Right lobe of liver (tissue), 4 donors: ENCODE results near the gene TOB1.

Source experiments
- CTCF ChIP-seq, 4 donors: fragments of 200-600 bp in 3 of 4; fragments of 450-650 bp in 1 of 4; IDR thresholded peaks; one replicate each; pipeline versions ENCODE4 v1.5.1 to v1.8.0; 2016 to 2022; ENCODE audit warnings: antibody characterized with exemption in 4 of 4, mild to moderate bottlenecking in 2 of 4
- POLR2A ChIP-seq: fragments of 450-650 bp; IDR thresholded peaks from one replicate; pipeline ENCODE4 v1.6.1; 2017; ENCODE audit warnings: antibody characterized with exemption, mild to moderate bottlenecking
- donor health status: DM: no; HTN: no; CAD: no.
- donor health status: DM: no; HTN: no; CAD: no.
- donor health status: DM: no; HTN: yes; CAD: no.

GRCh38 chr17:50822550-50822949, 43.6 kb downstream of the TOB1 start:
- TF ChIP-seq POLR2A, result no peak
- no peak for TF ChIP-seq CTCF (IDR thresholded peaks at IDR 0.05)
